GM12874 (cell line): ENCODE measurements around the gene MAN1A1.

Experiments used
- CTCF ChIP-seq: IDR thresholded peaks from 2 replicates; pipeline ENCODE4 v1.5.1; 2011; ENCODE audit warnings: low read depth, mild to moderate bottlenecking, control low read depth, low read length, moderate library complexity; ENCODE audit not compliant: insufficient read depth

The MAN1A1 gene

GRCh38 chr6:119207971-119208725 is 141.4 kb downstream of the MAN1A1 start:
- TF ChIP-seq CTCF: no peak

- no peak for TF ChIP-seq CTCF
Measured at GRCh38 chr6:119207327-119207726, 142.2 kb downstream of the MAN1A1 start.

GRCh38 chr6:119205911-119206618 is 143.5 kb downstream of the MAN1A1 start:
- TF ChIP-seq CTCF: no peak

- no peak for TF ChIP-seq CTCF
Measured at GRCh38 chr6:119204719-119205118, 144.8 kb downstream of the MAN1A1 start.

- TF ChIP-seq CTCF: no peak
Measured at GRCh38 chr6:119201480-119201879, 148.1 kb downstream of the MAN1A1 start.

GRCh38 chr6:119200512-119201175 is 148.9 kb downstream of the MAN1A1 start:
- no peak for TF ChIP-seq CTCF

GRCh38 chr6:119197271-119197670 is 152.3 kb downstream of the MAN1A1 start:
- no peak for TF ChIP-seq CTCF
